Skeletal muscle cell (primary cell): ENCODE measurements around the gene KAT2A.

ENCODE experiments used
- DNase-seq: peaks from one replicate; pipeline ENCODE4 v3.0.0-alpha.2; 2010; ENCODE audit warnings: low read depth
- H3K4me3 ChIP-seq: 2 replicates; pipeline ENCODE4 v1.5.1; 2011; ENCODE audit warnings: low read depth, mild to moderate bottlenecking, control low read depth, low read length, moderate library complexity

The KAT2A gene

GRCh38 chr17:42098730-42099399 lies 22.3 kb downstream of the KAT2A start:
- no peak for DNase-seq
- H3K4me3 ChIP-seq = no peak overlapping the region

GRCh38 chr17:42097691-42098631 lies 23.2 kb downstream of the KAT2A start, which contains the start of gene ZNF385C:
TSS of gene ZNF385C (minus strand) at chr17:42098473. CDS start at chr17:42063056, 35,417 bp downstream.
- DNase-seq = no peak
- no peak within 1 kb of the TSS for H3K4me3 ChIP-seq

GRCh38 chr17:42096360-42097111 lies 24.6 kb downstream of the KAT2A start:
- H3K4me3 ChIP-seq = no peak overlapping the region
- no peak for DNase-seq

GRCh38 chr17:42094375-42095069 lies 26.6 kb downstream of the KAT2A start:
- H3K4me3 ChIP-seq = no peak overlapping the region
- no peak for DNase-seq

- DNase-seq = no peak
- H3K4me3 ChIP-seq = no peak overlapping the region
Observed at GRCh38 chr17:42092939-42093338, 28.2 kb downstream of the KAT2A start.

- no peak overlapping the region for H3K4me3 ChIP-seq
- no peak for DNase-seq
Observed at GRCh38 chr17:42090964-42091790, 30.0 kb downstream of the KAT2A start.

GRCh38 chr17:42088736-42089135 lies 32.4 kb downstream of the KAT2A start:
- no peak overlapping the region for H3K4me3 ChIP-seq
- no peak for DNase-seq

GRCh38 chr17:42087736-42088705 lies 33.1 kb downstream of the KAT2A start:
- DNase-seq = no peak
- no peak overlapping the region for H3K4me3 ChIP-seq

GRCh38 chr17:42087042-42087701 lies 34.0 kb downstream of the KAT2A start:
- no peak for DNase-seq
- H3K4me3 ChIP-seq = no peak overlapping the region

GRCh38 chr17:42081516-42082129 lies 39.5 kb downstream of the KAT2A start:
- no peak overlapping the region for H3K4me3 ChIP-seq
- DNase-seq = no peak

- H3K4me3 ChIP-seq = no peak overlapping the region
- no peak for DNase-seq
Observed at GRCh38 chr17:42079541-42079940, 41.6 kb downstream of the KAT2A start.

GRCh38 chr17:42078396-42079043 lies 42.6 kb downstream of the KAT2A start:
- no peak overlapping the region for H3K4me3 ChIP-seq

GRCh38 chr17:42077755-42078154 lies 43.4 kb downstream of the KAT2A start:
- no peak for DNase-seq
- H3K4me3 ChIP-seq = no peak overlapping the region

More at GRCh38 chr17:42078396-42079043, 42.6 kb downstream of the KAT2A start:
- no peak for DNase-seq

GRCh38 chr17:42076797-42077559 lies 44.2 kb downstream of the KAT2A start:
- H3K4me3 ChIP-seq = no peak overlapping the region
- DNase-seq = no peak

GRCh38 chr17:42075789-42076188 lies 45.4 kb downstream of the KAT2A start:
- DNase-seq = no peak
- H3K4me3 ChIP-seq = no peak overlapping the region
